Measurements from ENCODE around the gene EFCAB11.

DNA sequence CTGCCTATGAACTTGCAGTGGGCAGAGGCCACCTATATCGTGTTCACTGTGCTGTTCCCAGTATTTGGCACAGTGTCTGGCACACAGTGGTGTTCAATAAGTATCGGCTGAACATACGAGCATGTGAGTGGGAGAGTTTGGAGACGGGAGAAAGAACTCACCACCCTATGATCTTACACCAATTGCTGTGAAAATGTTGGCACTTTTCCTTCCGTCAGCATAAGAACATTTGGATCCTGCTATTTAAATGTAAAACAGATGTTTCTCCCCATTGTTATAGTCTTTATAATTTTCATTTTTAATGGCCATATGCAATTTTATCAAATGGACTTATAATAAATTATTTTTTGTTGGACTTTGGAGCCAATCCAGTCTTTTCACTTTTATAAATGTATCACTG, 144.4 kb downstream of the EFCAB11 start:
- TF ChIP-seq, protein P1, sequence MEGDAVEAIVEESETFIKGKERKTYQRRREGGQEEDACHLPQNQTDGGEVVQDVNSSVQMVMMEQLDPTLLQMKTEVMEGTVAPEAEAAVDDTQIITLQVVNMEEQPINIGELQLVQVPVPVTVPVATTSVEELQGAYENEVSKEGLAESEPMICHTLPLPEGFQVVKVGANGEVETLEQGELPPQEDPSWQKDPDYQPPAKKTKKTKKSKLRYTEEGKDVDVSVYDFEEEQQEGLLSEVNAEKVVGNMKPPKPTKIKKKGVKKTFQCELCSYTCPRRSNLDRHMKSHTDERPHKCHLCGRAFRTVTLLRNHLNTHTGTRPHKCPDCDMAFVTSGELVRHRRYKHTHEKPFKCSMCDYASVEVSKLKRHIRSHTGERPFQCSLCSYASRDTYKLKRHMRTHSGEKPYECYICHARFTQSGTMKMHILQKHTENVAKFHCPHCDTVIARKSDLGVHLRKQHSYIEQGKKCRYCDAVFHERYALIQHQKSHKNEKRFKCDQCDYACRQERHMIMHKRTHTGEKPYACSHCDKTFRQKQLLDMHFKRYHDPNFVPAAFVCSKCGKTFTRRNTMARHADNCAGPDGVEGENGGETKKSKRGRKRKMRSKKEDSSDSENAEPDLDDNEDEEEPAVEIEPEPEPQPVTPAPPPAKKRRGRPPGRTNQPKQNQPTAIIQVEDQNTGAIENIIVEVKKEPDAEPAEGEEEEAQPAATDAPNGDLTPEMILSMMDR (IDR thresholded peaks at IDR 0.05) = no peak
- TF ChIP-seq POLR2A (IDR thresholded peaks at IDR 0.05) = no peak

All from thyroid gland (tissue), 4 donors.